MCF 10A (cell line): ENCODE data around the gene SPATA9. TPM values are rescaled to one million over a fixed set of nuclear protein-coding genes. Genes with fewer than 3 reads are reported as not detected.

Source experiments
- Bru-seq: library from RNA; stranded (reverse); fragments of 400-500 nt; gene quantifications from one replicate; lab custom pipeline; 2021; lab: Mats Ljungman, UMichigan
- BruChase-seq, 2 experiments: library from RNA; stranded (reverse); fragments of 400-500 nt; gene quantifications; one replicate each; lab custom pipeline; 2021; lab: Mats Ljungman, UMichigan
- BruUV-seq: library from RNA; stranded (reverse); fragments of 400-500 nt; replicated peaks from 2 replicates; lab custom pipeline; 2021; lab: Mats Ljungman, UMichigan
- CTCF ChIA-PET: fragments of 300-600 bp; sonication (Branson Sonifier 250); formaldehyde crosslinking; extraction: SDS; loops from one replicate; lab custom pipeline; 2021; ENCODE audit warnings: antibody characterized with exemption, inconsistent platforms; lab: Yijun Ruan, JAX
- POLR2A ChIA-PET: fragments of 300-600, 350-650 bp; sonication (Branson Sonifier 250); formaldehyde crosslinking; extraction: SDS; loops from one replicate; lab custom pipeline; 2020; ENCODE audit warnings: antibody characterized with exemption, inconsistent platforms; lab: Yijun Ruan, JAX
- DNase-seq: peaks from one replicate; pipeline ENCODE4 v3.0.0-alpha.2; 2018; ENCODE audit not compliant: unreplicated experiment
- H3K27ac Mint-ChIP-seq: one replicate; pipeline ENCODE4 v1.8.0; 2022; ENCODE audit warnings: mild to moderate bottlenecking, low read depth, mixed read lengths; ENCODE audit not compliant: unreplicated experiment
- H3K27me3 Mint-ChIP-seq: one replicate; pipeline ENCODE4 v1.8.0; 2022; ENCODE audit warnings: mixed read lengths; ENCODE audit not compliant: insufficient read depth, unreplicated experiment
- H3K36me3 Mint-ChIP-seq: one replicate; pipeline ENCODE4 v1.8.0; 2022; ENCODE audit warnings: mild to moderate bottlenecking, moderate library complexity, mixed read lengths; ENCODE audit not compliant: insufficient read depth, unreplicated experiment
- H3K4me1 Mint-ChIP-seq: one replicate; pipeline ENCODE4 v1.8.0; 2022; ENCODE audit warnings: mixed read lengths; ENCODE audit not compliant: insufficient read depth, unreplicated experiment
- H3K4me3 Mint-ChIP-seq: one replicate; pipeline ENCODE4 v1.8.0; 2022; ENCODE audit warnings: mild to moderate bottlenecking, moderate library complexity, mixed read lengths; ENCODE audit not compliant: unreplicated experiment
- H3K9me3 Mint-ChIP-seq: one replicate; pipeline ENCODE4 v1.8.0; 2022; ENCODE audit warnings: mixed read lengths; ENCODE audit not compliant: unreplicated experiment
- intact Hi-C: fragments of 100-400 bp; cut with micrococcal nuclease; formaldehyde crosslinking; loops from 2 replicates; pipeline ENCODE4 v1.14.1; 2022
- long read RNA-seq: library from polyadenylated mRNA; stranded (forward); transcript quantifications from one replicate; pipeline ENCODE4 v2.0.0, GENCODE V29; 2022
- total RNA-seq: library from RNA; stranded (reverse); gene quantifications from 2 replicates; pipeline ENCODE4 v1.2.3, GENCODE V29; 2022
- TF ChIP-seq, protein P1 (sequence below): fragments of 200-600 bp; IDR thresholded peaks from one replicate; pipeline ENCODE4 v1.8.0; 2022; ENCODE audit warnings: antibody characterized with exemption, mild to moderate bottlenecking; ENCODE audit not compliant: unreplicated experiment

SPATA9 gene, protein sequence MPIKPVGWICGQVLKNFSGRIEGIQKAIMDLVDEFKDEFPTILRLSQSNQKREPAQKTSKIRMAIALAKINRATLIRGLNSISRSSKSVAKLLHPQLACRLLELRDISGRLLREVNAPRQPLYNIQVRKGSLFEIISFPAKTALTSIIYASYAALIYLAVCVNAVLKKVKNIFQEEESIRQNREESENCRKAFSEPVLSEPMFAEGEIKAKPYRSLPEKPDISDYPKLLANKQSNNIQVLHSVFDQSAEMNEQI
- not detected in 2 replicates for total RNA-seq
- Bru-seq, nascent RNA: percentile 8 among the genes with signal in this experiment
- percentile 12 among the genes with signal in this experiment for BruChase-seq, experiment 1, labeled RNA remaining after a 6-hour chase
- BruChase-seq, experiment 2, labeled RNA remaining after a 2-hour chase: percentile 19 among the genes with signal in this experiment
- long read RNA-seq: 0 reads

DNA sequence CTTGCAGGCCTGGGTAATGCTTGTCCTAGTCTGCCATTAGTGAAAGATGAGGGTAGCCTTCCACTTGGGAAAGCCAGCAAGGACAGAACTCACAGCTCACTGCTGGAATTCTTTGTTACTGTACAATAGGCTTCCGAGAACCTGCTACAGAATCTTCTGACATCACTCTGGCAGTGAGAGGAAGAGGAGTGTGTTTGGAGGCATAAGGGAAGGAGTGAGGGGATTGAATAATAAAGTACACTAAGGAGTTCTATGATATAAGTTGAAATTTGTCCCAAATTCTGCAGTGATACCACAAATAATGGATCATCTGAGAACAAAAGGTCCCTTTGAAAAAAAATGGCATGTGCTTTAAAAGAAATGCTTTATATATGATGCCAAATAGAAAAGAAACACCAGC lies at the start of gene SPATA9:
Gene SPATA9, minus strand, starts transcription at position 101 of the 400 bp plus-strand sequence. CDS start 137 bp downstream, outside the sequence.
- Mint-ChIP-seq H3K36me3 (no peaks in the 10 kb centered on the region), H3K27ac (no peak within 1 kb of the TSS), H3K9me3 (no peaks in the 10 kb centered on the region), H3K27me3 (no peaks in the 10 kb centered on the region), H3K4me1 (no peaks in the 10 kb centered on the region), H3K4me3 (no peak within 1 kb of the TSS)
- POLR2A ChIA-PET: interaction anchor here (0.6 kb wide), 1 partner anchor 9 kb away, joined by 3 read pairs; no protein-coding TSS in a partner anchor
- TF ChIP-seq, protein P1, sequence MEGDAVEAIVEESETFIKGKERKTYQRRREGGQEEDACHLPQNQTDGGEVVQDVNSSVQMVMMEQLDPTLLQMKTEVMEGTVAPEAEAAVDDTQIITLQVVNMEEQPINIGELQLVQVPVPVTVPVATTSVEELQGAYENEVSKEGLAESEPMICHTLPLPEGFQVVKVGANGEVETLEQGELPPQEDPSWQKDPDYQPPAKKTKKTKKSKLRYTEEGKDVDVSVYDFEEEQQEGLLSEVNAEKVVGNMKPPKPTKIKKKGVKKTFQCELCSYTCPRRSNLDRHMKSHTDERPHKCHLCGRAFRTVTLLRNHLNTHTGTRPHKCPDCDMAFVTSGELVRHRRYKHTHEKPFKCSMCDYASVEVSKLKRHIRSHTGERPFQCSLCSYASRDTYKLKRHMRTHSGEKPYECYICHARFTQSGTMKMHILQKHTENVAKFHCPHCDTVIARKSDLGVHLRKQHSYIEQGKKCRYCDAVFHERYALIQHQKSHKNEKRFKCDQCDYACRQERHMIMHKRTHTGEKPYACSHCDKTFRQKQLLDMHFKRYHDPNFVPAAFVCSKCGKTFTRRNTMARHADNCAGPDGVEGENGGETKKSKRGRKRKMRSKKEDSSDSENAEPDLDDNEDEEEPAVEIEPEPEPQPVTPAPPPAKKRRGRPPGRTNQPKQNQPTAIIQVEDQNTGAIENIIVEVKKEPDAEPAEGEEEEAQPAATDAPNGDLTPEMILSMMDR: no peak
- intact Hi-C loops: no loop called here
- no peak for DNase-seq
- BruUV-seq: no TSS peak
- CTCF ChIA-PET: no interaction called here

DNA sequence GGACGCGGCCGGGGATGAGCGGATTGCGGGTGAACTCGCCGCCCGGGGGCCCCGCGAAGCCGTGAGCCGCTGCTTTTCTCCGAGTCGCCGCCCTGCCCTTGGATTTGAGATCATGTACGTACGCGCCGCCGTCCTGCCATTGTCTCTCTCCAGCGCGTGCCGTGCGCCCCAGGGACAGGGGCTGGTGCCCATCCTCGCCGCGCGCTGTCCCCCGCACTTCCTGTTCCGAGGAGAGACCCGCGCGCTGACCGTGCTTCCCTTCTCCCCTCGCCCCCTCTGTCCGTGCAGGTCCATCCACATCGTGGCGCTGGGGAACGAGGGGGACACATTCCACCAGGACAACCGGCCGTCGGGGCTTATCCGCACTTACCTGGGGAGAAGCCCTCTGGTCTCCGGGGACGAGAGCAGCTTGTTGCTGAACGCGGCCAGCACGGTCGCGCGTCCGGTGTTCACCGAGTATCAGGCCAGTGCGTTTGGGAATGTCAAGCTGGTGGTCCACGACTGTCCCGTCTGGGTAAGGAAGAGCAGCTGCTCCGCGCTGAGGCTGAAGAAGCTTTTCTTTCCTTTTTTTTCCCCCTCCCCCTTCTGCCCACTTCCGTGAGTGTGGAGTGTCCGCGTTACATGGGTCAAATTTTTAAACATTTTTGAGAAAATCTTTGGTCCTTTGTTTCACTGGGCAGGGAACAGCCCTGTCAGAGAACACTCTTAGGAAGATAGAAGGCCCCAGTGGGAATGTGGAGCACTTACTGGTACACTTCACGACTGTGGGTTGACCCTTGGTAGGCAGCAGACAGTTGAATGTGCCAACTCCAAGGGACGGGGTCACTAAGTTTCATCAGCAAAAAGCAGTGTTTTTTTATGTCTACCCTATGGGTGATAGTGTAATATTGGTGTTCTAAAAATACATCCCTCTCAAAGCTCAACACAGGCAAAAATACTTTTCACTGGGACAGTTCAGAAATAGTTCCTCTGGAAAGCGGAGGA lies 49.1 kb upstream of the SPATA9 start:
- Mint-ChIP-seq H3K9me3 (no peaks in the 10 kb centered on the region), H3K27ac (no peak overlapping the region), H3K4me1 (no peaks in the 10 kb centered on the region), H3K4me3 (peak overlapping the region; percentile 73), H3K36me3 (no peaks in the 10 kb centered on the region), H3K27me3 (no peaks in the 10 kb centered on the region)
- intact Hi-C loops: loop anchor here (5.0 kb wide), 1 partner anchor 70 kb away; no protein-coding TSS in a partner anchor
- BruUV-seq: TSS peak; percentile 32
- CTCF ChIA-PET: interaction anchor here (0.6 to 3.1 kb wide), 5 partner anchors 67 to 960 kb away, joined by 3 to 15 read pairs (median 3); partner anchors contain the start of gene RFESD
- TF ChIP-seq, protein P1: no peak
- POLR2A ChIA-PET: interaction anchor here (0.6 to 3.5 kb wide), 14 partner anchors 9 to 177 kb away, joined by 3 to 25 read pairs (median 4); partner anchors contain the start of genes ARSK, GLRX, RFESD and SKIC3
- peak; percentile 33 for DNase-seq

DNA sequence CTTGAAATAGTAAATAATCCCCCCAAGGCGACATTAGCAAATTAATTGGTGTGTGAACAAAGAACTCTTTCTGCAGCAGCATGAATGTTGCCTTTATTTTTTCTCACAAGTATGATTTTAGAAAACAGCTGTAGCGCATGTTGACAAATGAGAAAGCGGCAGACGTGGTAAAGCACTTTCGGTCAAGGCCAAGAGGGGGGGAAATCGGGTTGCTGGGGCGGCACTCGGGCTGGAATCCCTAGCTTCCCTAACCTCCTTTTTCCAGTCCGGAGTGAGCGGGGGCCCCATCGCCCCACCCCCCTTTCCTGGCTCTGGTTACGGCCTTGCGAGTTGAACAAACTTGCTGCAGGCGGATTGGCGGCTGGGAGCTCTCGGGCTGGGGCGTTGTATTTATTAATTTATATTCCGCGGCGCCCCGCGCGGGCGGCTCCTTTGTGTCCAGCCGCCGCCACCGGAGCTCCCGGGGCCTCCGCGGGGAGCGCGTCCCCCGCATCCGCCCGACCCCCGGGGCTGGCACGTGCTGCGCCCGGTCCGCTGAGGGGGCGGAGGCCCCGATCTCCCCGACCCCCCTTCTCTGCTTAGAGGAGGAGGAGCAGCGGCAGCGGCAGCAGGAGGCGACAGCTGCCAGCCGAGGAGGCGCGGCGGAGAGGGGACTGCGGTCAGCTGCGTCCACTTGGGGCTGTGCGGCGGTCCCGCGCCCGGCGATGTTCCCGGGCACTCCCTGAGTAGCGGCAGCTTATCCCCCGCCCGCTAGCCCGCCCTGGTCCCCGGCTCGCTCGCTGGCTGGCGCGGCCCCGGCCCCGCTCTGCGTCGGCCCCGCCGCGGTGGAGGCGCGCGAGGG lies 48.2 kb upstream of the SPATA9 start, which contains the start of gene RHOBTB3:
Gene RHOBTB3, plus strand, starts transcription at position 607 of the 841 bp plus-strand sequence. CDS start 347 bp downstream, outside the sequence.
- H3K4me3 Mint-ChIP-seq: peak within 1 kb of the TSS; percentile 73
- TF ChIP-seq, protein P1: no peak
- no peaks in the 10 kb centered on the region for H3K36me3 Mint-ChIP-seq
- H3K9me3 Mint-ChIP-seq: no peaks in the 10 kb centered on the region
- no TSS peak for BruUV-seq
- peak; percentile 61 for DNase-seq
- intact Hi-C loops: loop anchor here (5.0 kb wide), 1 partner anchor 69 kb away; no protein-coding TSS in a partner anchor
- no peak within 1 kb of the TSS for H3K27ac Mint-ChIP-seq
- POLR2A ChIA-PET: interaction anchor here (0.5 to 3.5 kb wide), 12 partner anchors 11 to 932 kb away, joined by 3 to 25 read pairs (median 4); partner anchors contain the start of genes ARSK, GLRX, RFESD and SKIC3
- CTCF ChIA-PET: interaction anchor here (0.6 to 3.1 kb wide), 12 partner anchors 10 to 961 kb away, joined by 3 to 15 read pairs (median 4); partner anchors contain the start of gene RFESD
- H3K27me3 Mint-ChIP-seq: no peaks in the 10 kb centered on the region
- no peaks in the 10 kb centered on the region for H3K4me1 Mint-ChIP-seq
